Measurements from ENCODE around the gene MOCS1.

MOCS1 gene

DNA sequence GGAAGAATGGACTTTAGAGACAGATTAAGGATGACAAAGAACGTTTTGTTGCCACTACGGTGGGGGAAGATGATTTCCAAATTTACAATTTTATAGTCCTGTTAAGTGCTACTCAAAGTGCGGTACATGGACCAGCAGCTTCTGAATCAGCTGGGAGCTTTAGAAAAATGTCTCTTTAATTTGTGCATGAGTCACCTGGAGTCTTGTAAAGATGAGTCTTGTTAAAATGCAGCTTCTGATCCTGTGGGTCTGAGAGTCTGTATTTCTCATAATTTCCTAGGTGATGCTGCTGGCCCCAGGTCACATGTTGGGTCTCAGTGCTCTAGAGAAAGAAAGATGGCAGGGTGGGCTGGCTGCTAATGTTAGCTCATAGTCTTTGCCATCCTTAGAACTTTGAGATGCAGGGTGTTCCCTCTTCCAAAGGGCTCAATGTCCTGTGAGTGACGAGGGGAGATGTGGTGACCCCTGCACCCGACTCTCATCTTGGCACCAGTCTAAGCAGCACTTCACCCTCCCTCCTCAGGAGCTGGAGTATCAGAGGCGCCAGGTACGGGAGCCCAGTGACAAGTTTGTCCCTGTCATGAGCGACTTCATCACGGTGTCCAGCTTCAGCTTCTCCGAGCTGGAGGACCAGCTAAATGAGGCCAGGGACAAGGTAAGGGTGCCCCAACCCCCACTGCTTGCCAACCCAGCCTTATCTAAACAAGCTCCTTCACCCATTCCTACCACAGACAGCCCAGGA, 34.5 kb downstream of the MOCS1 start:
- POLR2A ChIA-PET, result interaction anchor here (1.1 kb wide), 1 partner anchor 35 kb away, joined by 4 read pairs; no protein-coding TSS in a partner anchor
- TF ChIP-seq, protein P1, sequence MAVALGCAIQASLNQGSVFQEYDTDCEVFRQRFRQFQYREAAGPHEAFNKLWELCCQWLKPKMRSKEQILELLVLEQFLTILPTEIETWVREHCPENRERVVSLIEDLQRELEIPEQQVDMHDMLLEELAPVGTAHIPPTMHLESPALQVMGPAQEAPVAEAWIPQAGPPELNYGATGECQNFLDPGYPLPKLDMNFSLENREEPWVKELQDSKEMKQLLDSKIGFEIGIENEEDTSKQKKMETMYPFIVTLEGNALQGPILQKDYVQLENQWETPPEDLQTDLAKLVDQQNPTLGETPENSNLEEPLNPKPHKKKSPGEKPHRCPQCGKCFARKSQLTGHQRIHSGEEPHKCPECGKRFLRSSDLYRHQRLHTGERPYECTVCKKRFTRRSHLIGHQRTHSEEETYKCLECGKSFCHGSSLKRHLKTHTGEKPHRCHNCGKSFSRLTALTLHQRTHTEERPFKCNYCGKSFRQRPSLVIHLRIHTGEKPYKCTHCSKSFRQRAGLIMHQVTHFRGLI (tag by site-specific recombination; IDR thresholded peaks at IDR 0.05), result no peak
- TF ChIP-seq ZNF214 (tag by site-specific recombination; IDR thresholded peaks at IDR 0.05; ENCODE audit: borderline replicate concordance) (no peak), KLF9 (tag by site-specific recombination; IDR thresholded peaks at IDR 0.05; ENCODE audit: low read depth) (no peak), MYNN (tag by site-specific recombination; IDR thresholded peaks at IDR 0.05; ENCODE audit: borderline replicate concordance) (no peak), ZNF354C (tag by site-specific recombination; IDR thresholded peaks at IDR 0.05; ENCODE audit: borderline replicate concordance, low read depth) (no peak), ZFP69B (tag by site-specific recombination; IDR thresholded peaks at IDR 0.05) (no peak), ZNF837 (tag by site-specific recombination; IDR thresholded peaks at IDR 0.05) (no peak), ZNF670 (tag by site-specific recombination; IDR thresholded peaks at IDR 0.05; ENCODE audit: low read depth) (no peak), ZNF600 (tag by site-specific recombination; IDR thresholded peaks at IDR 0.05) (no peak), WT1 (tag by site-specific recombination; IDR thresholded peaks at IDR 0.05) (no peak), ZNF514 (tag by site-specific recombination; IDR thresholded peaks at IDR 0.05) (no peak), ZNF202 (tag by site-specific recombination; IDR thresholded peaks at IDR 0.05; ENCODE audit: borderline replicate concordance) (no peak)
- TF ChIP-seq, protein P2, sequence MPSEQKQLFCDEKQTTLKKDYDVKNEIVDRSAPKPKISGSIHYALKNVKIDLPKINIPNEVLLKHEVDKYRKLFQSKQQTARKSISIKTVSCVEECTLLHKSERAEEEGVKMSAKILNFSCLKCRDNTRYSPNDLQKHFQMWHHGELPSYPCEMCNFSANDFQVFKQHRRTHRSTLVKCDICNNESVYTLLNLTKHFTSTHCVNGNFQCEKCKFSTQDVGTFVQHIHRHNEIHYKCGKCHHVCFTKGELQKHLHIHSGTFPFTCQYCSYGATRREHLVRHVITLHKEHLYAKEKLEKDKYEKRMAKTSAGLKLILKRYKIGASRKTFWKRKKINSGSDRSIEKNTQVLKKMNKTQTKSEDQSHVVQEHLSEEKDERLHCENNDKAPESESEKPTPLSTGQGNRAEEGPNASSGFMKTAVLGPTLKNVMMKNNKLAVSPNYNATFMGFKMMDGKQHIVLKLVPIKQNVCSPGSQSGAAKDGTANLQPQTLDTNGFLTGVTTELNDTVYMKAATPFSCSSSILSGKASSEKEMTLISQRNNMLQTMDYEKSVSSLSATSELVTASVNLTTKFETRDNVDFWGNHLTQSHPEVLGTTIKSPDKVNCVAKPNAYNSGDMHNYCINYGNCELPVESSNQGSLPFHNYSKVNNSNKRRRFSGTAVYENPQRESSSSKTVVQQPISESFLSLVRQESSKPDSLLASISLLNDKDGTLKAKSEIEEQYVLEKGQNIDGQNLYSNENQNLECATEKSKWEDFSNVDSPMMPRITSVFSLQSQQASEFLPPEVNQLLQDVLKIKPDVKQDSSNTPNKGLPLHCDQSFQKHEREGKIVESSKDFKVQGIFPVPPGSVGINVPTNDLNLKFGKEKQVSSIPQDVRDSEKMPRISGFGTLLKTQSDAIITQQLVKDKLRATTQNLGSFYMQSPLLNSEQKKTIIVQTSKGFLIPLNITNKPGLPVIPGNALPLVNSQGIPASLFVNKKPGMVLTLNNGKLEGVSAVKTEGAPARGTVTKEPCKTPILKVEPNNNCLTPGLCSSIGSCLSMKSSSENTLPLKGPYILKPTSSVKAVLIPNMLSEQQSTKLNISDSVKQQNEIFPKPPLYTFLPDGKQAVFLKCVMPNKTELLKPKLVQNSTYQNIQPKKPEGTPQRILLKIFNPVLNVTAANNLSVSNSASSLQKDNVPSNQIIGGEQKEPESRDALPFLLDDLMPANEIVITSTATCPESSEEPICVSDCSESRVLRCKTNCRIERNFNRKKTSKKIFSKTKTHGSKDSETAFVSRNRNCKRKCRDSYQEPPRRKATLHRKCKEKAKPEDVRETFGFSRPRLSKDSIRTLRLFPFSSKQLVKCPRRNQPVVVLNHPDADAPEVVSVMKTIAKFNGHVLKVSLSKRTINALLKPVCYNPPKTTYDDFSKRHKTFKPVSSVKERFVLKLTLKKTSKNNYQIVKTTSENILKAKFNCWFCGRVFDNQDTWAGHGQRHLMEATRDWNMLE (tag by site-specific recombination; conservative IDR thresholded peaks at IDR 0.05; ENCODE audit: low read depth), result no peak
- TF ChIP-seq, protein P3, sequence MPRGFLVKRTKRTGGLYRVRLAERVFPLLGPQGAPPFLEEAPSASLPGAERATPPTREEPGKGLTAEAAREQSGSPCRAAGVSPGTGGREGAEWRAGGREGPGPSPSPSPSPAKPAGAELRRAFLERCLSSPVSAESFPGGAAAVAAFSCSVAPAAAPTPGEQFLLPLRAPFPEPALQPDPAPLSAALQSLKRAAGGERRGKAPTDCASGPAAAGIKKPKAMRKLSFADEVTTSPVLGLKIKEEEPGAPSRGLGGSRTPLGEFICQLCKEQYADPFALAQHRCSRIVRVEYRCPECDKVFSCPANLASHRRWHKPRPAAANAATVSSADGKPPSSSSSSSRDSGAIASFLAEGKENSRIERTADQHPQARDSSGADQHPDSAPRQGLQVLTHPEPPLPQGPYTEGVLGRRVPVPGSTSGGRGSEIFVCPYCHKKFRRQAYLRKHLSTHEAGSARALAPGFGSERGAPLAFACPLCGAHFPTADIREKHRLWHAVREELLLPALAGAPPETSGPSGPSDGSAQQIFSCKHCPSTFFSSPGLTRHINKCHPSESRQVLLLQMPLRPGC (tag by site-specific recombination; IDR thresholded peaks at IDR 0.05), result no peak
- TF ChIP-seq, protein P4, sequence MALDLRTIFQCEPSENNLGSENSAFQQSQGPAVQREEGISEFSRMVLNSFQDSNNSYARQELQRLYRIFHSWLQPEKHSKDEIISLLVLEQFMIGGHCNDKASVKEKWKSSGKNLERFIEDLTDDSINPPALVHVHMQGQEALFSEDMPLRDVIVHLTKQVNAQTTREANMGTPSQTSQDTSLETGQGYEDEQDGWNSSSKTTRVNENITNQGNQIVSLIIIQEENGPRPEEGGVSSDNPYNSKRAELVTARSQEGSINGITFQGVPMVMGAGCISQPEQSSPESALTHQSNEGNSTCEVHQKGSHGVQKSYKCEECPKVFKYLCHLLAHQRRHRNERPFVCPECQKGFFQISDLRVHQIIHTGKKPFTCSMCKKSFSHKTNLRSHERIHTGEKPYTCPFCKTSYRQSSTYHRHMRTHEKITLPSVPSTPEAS (tag by site-specific recombination; IDR thresholded peaks at IDR 0.05), result no peak

More for the DNA sequence above, 34.5 kb downstream of the MOCS1 start:
- Histone ChIP-seq H3K36me3 (ENCODE audit: control insufficient read depth in 2 of 2, insufficient read depth in 1 of 2, low read length in 2 of 2) (peaks cover 0 to 34% of the 10 kb centered on the region in 2 experiments; a peak in 2 of 3 replicates), H3K9me3 (ENCODE audit: control insufficient read depth, insufficient read depth, low read depth, low read length) (no peaks in the 10 kb centered on the region), H3K27ac (ENCODE audit: extremely low read depth, low read depth, low read length) (no peak overlapping the region), H3K4me1 (ENCODE audit: control insufficient read depth, insufficient read depth, low read length) (no peaks in the 10 kb centered on the region), H3K4me3 (ENCODE audit: low read depth, low read length) (no peak overlapping the region)
- CTCF ChIA-PET, result interaction anchor here (0.6 to 1.1 kb wide), 4 partner anchors 34 to 538 kb away, joined by 3 read pairs; no protein-coding TSS in a partner anchor
